CMK (cell line): ENCODE measurements around the gene UBE3A.

Source experiments
- DNase-seq: peaks from one replicate; pipeline ENCODE4 v3.0.0-alpha.2; 2010; ENCODE audit warnings: low read depth

UBE3A gene

DNA sequence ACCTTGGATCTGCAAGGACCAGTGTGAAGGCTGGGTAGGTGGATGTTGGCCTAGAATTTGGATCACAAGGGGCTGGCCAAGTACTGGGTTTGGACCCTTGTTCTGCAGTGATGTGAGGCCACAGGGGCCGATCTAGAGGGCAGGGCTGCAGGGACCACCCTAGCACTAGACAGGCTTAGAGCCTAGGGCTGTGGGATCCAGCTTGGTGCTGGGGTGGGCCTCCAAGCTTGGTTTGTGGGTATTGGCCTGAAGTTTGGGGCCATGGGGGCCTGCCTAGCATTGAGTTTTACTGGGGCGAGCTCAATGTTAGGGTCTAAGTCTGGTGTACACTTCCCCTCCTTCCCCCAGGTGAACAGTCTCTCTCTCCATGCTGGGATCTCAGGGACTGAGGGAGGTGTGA lies 36.5 kb downstream of the UBE3A start:
- no peak for DNase-seq

DNA sequence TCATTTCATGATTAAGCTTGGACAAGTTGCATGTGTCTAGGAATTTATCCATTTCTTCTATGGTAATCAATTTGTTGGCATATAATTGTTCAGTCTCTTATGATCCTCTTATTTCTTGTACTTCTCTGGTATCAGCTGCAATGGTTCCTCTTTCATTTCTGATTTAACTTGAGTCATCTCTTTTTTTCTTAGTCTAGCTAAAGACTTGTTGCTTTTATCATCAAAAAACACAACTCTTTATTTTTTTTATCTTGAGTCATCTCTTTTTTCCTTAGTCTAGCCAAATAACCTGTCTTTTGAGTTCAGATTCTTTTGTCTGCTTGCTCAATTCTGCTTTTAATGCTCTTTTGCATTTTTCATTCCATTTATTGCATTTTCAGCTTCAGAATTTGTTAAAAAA lies 37.3 kb downstream of the UBE3A start:
- DNase-seq = no peak

DNA sequence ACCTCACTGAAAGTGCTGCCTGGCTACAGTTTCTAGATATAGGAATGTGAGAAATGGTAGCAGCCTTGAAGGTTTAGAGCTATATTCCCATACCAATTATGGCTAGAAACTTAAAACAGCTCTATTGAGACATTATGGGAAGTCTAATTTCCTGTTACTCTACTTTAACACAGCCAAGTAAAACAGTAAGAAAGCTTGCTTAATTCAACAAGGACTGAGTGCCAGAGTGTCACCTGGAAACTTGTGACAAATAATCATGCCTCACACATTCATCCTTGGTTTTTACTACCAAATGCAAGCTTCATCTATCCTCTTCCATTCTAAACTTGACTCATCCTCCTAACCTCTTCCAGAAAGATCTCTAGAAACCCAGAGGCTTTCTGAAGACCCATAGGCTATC lies 41.7 kb downstream of the UBE3A start:
- no peak for DNase-seq

DNA sequence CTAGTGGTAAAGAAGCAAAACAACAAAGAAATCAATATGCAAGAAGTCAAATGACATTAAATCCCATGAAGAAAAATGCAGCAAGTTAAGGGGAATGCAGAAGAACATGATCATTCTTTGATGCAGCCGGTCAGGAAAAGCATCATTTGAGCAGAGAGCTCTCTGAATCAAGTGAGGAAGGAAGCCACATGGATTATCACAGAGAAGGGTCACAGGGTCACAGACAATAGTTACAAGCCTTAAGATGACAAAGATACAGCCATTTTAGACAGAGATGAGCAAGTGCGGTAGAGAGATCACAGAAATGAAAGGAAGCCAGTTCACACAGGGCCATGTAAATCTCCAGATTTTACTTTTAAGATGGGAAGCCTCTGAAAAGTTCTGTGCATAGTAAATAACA lies 43.9 kb downstream of the UBE3A start:
- DNase-seq = no peak

DNA sequence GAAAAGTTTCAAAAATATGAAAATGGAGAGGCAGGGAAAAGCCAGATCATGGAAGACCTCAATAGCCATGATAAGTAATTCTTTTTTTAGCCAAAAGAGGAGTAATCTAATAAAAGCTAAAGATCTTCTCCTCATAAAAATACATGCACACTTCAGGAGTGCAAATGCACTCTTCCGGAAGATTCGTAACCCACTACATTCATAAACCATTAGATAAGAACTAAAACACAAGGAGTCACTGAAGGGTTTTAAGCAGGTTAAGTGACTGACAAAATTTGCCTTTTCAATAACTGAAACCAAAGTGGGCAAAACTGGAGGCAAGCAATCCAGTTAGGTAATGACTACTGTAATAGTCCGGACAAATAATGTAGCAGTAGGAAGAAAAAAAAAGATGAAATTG lies 46.0 kb downstream of the UBE3A start:
- no peak for DNase-seq

DNA sequence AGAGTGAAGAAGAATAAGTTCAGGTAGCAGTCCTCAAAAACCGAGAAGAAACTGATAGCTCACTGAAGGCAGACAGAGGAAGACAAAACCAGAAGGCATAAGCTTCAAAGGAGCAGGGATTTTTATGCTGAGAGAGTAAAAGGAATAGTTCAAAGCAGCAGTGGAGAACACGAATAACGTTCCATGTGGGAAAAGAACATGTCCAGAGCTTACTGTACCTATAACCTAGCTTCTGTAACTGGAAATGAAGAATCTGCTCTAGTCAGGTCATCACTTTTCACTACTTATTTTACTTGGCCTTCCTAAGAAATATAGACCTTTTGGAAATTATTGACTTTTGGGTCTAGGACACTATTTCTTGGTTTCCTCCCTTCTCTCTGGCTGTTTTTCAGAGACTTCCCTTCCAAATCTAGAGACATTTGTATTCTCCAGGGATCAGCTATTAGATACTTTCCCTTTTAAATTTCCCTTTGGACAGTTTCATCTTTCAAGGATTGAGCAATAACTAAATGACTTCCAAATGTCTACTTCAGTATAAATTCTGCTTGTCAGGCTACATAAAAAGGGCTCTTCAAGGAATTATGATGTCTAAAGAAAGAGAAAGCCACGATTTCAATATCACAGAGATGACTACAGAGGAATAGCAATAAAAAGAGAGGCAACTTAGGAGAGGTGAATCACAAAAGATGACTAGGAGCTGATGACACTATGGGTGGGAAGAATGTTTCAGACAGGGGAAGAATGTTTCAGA lies 46.7 kb downstream of the UBE3A start:
- DNase-seq = no peak

DNA sequence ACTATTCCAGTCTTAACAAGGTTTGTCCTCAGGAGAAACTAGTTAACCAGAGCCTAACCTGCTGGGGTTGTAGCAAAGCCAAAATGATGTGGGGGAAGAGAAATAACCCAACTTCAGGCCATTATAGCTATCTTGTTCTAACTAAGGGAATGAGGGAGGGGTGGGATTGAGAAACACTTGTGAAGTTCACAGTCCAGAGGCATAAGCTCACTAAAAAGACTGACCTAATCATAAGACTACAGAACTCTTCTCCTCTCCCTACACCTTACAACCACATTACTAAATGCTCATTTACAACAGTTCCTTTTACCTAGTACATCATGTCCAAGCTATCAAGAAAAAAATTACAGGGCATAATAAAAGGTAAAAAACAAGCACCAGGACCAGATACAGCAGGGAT lies 52.8 kb downstream of the UBE3A start:
- DNase-seq = no peak

DNA sequence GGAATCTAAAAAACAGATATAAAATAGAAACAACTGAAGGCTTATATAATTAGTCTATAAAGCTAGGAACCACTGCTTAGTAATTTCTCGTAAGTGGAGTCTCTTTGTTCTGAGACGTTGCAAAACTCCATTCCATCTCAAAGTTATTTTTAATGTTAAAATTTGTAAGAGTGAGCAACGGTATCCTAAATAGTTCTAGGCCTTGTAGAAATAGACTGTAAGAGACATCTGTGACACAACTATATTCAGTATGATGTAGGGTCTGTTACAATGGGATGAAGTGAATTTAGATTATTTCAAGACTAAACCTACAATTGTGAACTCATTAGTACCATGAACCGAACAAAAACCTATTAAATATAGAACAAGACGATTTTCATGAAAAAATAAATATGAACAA lies 57.2 kb downstream of the UBE3A start:
- DNase-seq = no peak

DNA sequence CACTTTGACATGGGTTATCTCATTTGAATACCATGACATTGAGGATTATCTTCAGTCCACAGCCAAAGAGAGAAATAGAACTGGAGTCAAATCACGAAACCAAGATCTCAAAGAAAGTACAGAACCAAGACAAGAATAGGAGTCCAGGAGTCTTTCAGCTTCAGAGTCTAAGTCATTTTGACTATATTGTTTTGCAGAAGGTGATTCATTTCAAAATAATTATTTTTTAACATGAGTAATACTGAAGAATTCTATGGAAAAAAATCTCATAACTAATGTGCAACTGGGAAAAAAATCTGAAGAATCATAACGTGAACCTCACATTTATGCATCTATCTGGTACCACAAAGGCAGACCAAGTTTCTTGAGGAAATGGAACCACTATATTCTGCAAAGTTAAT lies 60.3 kb downstream of the UBE3A start:
- DNase-seq = no peak

DNA sequence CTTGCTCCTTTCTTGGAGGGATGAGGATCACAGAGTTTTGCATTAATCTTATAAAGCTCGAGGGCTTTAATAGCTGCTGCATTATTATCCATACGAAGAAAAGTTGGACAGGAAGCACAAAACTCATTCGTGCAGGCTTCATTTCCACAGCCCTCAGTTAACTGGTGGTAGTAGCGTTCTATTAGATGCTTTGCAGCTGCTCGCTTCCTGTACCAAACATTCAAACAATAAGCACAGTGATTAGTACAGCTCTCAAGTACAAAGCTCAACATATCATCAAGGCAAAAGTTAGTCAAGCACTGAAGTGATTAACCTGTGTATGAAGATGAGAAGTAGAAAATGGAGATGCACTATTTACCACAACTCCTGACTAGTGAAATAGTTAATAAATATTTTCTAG lies 63.3 kb downstream of the UBE3A start:
- DNase-seq = no peak

DNA sequence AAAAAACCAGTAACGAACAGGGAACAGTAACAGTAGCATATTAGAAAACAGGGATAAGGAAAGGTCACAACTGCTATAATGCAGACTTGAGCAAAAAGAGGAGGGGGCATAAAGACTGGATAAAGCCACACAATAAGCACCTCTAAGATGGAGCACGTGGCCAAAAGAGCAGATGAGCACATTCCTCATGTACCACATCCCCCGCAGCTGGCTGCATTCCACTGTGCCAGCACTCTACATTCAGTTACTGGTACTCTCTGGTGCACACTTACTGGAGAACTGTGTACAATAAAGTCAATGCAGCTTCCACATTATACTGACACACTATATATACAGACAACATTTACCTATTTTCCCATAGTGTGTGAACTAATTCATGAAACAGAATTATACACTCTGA lies 64.7 kb downstream of the UBE3A start:
- DNase-seq = no peak

DNA sequence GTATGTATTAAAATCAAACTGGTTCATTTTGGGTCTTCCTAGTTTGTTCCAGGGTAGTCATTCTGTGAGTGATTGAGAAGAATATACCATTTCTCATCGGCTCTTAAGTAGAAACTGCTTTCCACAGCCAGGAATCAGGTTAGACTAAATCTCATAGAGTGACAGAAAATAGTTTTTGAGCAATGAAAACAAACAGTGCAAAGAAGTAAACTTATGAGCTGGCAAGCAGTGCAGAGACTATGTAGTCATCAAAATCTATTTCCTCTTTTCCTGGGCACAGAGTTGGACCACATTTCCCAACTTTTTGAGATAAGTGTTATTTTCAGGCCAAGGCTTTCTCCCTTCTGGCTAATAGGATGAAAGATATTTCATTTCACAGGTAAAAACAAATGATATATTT lies 66.5 kb downstream of the UBE3A start:
- DNase-seq = no peak

DNA sequence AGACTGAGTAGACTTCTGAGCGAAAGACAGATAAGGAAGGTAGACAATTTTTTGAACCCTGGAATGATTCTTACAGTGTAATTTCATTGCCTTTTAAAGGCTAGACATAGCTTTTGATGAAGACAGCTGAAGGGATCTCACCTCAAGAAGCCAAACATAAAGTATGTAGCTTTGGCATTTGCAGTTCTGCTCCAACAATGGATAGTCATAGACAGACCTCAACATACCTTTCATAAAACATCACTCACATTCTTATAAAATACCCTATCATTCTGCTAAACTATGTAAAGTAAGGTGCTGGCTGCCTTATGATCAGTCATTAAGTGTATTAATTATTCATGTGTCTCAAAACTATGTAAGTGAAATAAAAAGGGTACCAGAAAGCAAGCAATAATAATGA lies 70.0 kb downstream of the UBE3A start:
- DNase-seq = no peak

DNA sequence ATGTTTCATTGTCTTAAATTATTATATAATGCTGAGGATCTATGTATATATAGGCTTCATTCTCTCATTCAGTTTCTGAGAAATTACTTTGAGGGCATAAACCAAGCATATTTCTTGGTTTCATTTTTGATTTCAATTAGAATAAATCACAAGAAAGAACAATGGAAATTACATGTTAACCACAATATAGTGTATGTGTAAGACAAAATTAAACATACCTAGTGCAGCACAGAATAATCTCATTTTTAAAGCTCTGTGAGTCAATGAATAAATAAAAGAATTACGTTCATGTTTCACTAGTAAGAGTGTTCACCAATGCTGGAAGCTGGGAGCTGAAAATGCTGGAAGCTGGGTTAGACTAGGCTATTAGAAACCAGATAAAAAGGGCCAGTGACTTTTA lies 72.8 kb downstream of the UBE3A start:
- DNase-seq = no peak

DNA sequence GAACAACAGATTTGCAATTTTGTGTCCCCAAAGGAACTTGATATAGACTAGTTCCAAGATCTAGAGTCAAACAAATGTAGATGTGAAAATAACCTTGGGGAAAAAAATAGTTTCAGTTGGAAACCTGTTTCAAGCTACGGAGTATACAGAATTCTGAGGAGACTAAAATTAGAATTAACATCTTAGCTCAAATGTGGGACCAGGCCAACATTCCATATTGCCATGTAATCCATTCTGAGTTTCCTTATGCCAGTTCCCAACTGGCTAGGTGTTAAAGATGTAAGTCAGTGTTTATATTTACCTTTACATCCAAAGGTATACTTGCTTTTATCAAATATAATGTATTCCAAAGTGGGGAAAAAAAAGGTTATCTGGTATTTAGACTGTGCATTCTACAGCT lies 76.3 kb downstream of the UBE3A start:
- no peak for DNase-seq

DNA sequence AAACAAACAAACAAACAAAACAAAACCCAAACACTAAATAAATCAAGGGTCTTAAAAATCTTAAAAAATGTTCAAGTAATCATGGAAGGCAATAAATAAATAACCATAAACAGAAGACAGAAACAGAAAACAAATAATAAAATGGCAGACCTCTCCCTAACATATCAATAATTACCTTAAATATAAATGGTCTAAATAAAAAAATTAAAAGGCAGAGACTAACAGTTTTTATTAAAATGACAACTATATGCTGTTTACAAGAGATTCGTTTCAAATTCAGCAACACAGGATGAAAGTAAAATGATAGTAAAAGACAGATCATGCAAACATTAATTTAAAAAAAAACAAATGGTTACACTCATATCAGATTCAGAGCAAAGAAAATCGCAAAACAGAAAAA lies 91.1 kb downstream of the UBE3A start:
- DNase-seq = no peak

DNA sequence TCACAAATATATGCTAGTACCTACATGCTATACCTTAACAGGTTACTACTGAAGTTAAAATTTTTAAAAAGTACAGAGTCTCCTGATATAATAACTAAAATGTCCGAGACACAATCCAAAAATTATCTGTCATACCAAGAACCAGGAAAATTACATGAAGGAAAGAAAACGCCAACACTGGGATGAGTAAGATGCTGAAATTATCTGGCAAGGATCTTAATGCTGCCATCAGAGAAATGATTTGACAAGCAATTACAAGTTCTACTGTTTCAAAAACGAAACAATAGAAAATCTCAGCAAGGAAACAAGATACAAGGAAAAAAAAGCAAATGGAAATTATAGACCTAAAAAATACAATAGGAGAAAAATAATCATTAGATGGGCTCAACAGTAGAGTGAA lies 92.5 kb downstream of the UBE3A start:
- no peak for DNase-seq

DNA sequence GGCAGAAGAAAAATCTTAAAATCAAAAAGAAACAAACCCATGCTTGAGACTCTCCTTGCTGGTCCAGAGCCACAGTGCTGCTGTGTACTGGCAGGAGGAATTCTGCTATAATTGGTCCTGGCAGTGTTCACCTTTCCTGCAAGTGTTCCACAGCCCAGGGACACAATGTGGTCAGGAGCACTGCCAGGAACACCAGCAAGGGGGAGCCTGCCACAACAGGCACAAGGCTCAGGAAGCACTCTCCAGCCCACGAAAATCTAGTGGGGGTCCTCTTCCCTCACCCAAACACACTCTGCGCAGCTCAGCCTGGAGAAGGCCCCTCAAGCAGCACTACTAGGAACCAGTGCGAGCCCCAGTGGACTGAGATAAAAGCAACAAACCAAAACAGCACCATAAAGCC lies 92.9 kb downstream of the UBE3A start:
- DNase-seq = no peak

DNA sequence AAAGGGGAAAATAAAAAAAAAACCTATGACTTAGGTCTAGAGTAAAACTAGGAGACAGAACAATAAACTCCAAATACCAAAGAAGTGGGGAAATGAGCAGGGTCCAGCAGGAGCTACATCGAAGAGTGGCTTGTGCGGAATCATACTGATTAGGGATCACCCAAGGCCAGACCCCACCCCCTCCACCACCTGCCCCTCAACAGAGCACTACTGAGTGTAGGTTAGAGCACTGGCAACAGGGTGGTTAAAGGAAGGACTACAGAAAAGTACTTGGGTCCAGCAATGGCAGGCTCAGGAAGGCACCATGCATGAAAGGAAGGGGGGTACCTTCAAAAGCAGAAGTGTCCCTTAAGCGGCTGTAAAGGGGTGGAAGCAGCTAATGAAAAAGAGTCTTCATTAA lies 96.2 kb downstream of the UBE3A start:
- DNase-seq = no peak

DNA sequence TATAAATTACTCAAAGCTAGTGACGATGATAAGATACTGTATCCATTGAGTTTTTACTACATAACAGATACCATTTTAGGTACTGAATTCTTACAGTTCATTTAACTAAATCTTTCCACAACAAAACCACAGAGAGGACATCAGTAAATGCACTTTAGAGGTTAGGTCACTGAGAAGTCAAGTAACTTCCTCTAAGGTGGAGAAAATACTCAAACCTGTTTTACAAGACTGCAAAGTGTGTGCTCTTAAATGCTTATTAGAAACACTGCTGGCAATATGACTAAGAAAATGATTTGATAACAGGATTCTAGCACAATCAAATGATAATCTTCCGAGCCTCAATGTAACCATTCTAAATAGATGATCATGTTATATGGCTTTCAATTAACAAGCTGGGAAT lies 99.4 kb downstream of the UBE3A start:
- DNase-seq = no peak

DNA sequence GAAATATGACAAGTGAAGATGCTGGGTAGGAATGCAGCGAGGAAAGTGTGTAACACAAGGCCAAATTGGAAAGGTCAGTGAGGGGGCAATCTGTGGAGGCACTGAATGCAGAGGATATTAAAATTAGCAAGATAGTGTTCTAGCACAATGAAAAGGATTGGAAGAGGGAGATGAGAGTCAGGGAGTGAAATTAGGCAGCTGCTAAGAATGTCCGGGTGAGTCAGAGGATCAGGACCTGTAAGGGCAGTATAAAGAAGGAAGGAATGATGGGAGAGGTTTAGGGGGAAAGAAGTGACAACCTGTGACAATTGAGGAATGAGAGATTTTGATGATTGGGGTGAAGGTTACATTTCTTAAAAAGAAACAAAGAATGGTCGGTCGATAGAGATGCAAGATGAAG lies 103.5 kb downstream of the UBE3A start:
- DNase-seq = no peak

DNA sequence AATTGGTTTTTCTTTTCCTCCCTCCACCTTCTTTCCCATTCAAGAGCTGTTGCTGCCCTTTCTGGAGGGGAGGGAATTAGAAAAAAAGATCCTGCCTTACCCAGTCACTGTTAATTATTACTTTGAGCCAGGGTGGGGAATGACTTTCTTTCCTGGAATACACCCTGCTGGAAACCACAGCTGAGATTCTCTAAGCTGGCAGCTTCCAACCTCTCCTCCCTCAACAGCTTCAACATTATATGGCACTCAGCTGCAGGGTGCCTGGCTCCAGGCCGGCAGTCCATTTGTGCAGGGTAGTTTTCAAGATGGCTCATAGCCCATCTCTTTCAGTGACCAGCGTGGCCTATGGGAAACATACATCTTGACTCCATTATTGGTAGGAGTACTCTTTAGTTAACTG lies 105.8 kb downstream of the UBE3A start:
- no peak for DNase-seq

DNA sequence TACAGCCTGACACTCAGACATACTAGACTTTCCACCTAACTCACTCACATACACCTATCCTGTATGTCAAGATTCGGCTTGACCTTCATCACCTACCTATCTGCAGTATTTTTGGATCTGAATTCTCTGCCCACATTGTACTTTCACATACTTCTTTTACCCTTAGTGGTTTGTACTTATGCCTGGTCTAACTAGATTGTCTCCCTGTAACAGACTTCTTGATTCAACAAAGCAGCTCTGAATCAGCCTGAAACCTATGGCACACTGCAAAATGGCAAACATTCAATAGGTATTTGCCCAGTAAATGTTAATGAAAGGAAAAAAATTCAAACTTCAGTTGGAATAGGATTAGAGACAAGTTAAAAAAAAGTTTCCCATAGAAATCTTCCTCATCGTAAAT lies 106.5 kb downstream of the UBE3A start:
- DNase-seq = no peak

DNA sequence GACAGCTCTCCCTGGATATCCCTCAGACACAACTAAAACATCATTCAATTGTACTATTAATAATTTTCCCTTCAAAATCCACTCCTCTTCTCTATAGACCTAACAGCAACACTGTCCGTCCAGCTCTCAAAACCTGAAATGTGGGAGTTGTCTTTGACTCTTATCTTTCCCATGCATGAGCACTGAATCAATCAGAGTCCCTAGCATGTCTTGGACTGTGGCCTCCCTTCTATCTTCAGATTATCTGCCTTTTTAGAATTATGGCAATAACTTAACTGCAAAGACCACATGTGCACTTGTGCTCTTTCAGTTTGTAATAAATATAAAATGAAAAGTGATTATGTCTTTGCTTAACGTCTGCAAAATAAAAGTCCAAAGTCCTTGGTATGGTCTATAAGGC lies 107.0 kb downstream of the UBE3A start:
- DNase-seq = no peak

DNA sequence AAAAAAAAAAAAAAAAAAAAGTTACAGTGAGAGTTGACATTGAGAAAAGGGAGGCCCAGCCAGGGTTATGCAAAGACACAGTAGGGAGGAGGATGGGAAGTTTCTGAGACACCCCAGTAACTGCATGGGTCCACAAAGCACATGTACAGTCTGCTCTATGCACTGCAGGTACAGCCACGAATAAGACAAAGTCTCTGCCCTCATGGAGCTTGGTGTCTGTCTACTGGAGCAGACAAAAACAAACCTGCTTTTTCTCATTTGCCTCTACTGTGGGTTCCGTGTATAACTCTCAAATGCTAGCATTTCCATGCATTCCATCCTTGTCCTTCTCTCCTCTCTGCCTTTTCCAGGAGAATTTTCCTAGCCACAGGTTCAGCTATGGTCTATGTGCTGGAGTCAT lies 107.4 kb downstream of the UBE3A start:
- no peak for DNase-seq
